ENCODE data around the gene SFR1.

DNA sequence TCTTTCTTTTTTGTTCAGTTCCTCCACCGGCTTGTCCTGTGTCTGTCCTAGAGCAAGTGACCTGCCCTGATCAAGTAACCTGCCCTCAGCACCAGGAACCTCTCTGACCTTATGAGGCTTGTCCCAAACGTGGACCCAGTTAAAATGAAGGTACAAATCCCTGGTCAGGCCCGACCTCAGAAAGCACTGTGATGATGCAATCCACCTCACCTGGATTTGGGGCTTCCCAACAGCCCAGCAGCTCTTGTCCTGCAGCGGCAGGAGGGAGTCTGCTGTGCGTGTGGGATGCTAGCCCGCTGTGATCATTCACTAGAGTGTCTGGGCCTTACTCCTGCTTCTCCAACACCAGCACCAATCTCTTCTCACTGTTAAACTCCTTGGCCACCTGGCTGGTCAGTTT lies 47.5 kb upstream of the SFR1 start:
- TF ChIP-seq, protein P1, sequence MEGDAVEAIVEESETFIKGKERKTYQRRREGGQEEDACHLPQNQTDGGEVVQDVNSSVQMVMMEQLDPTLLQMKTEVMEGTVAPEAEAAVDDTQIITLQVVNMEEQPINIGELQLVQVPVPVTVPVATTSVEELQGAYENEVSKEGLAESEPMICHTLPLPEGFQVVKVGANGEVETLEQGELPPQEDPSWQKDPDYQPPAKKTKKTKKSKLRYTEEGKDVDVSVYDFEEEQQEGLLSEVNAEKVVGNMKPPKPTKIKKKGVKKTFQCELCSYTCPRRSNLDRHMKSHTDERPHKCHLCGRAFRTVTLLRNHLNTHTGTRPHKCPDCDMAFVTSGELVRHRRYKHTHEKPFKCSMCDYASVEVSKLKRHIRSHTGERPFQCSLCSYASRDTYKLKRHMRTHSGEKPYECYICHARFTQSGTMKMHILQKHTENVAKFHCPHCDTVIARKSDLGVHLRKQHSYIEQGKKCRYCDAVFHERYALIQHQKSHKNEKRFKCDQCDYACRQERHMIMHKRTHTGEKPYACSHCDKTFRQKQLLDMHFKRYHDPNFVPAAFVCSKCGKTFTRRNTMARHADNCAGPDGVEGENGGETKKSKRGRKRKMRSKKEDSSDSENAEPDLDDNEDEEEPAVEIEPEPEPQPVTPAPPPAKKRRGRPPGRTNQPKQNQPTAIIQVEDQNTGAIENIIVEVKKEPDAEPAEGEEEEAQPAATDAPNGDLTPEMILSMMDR (IDR thresholded peaks at IDR 0.05) = no peak
- TF ChIP-seq POLR2A (IDR thresholded peaks at IDR 0.05) = no peak

Measured in Peyer's patch (tissue), 4 donors.